HEK293 (cell line): Measurements from ENCODE around the gene RPS24.

Experiments used
- FEZF1 ChIP-seq: fragments of 450-650 bp; formaldehyde crosslinking; IDR thresholded peaks from 2 replicates; pipeline ENCODE4 v1.5.1; 2016; ENCODE audit warnings: missing biosample characterization, missing genetic modification characterization
- GLI4 ChIP-seq: fragments of 450-650 bp; formaldehyde crosslinking; IDR thresholded peaks from 2 replicates; pipeline ENCODE4 v1.5.1; 2016; ENCODE audit warnings: missing biosample characterization, missing genetic modification characterization
- HOXA7 ChIP-seq: sonication (generic); formaldehyde crosslinking; IDR thresholded peaks from 2 replicates; pipeline ENCODE4 v1.8.1; 2022; ENCODE audit warnings: missing genetic modification reagents, borderline replicate concordance
- KLF1 ChIP-seq: fragments of 450-650 bp; formaldehyde crosslinking; IDR thresholded peaks from 2 replicates; pipeline ENCODE4 v1.5.1; 2016; ENCODE audit warnings: missing biosample characterization, missing genetic modification characterization
- RBAK ChIP-seq: fragments of 450-650 bp; formaldehyde crosslinking; IDR thresholded peaks from 2 replicates; pipeline ENCODE4 v1.5.1; 2016; ENCODE audit warnings: missing biosample characterization, missing genetic modification characterization
- REPIN1 ChIP-seq: fragments of 450-650 bp; formaldehyde crosslinking; IDR thresholded peaks from 2 replicates; pipeline ENCODE4 v1.5.1; 2017; ENCODE audit warnings: missing biosample characterization, missing genetic modification characterization, low read depth
- SALL2 ChIP-seq: fragments of 450-650 bp; formaldehyde crosslinking; IDR thresholded peaks from 2 replicates; pipeline ENCODE4 v1.5.0; 2017; ENCODE audit warnings: missing biosample characterization, mild to moderate bottlenecking, missing genetic modification characterization, borderline replicate concordance
- SP2 ChIP-seq: fragments of 450-650 bp; formaldehyde crosslinking; IDR thresholded peaks from 2 replicates; pipeline ENCODE4 v1.5.1; 2016; ENCODE audit warnings: missing biosample characterization, missing genetic modification characterization
- TCF7L2 ChIP-seq: IDR thresholded peaks from 2 replicates; pipeline ENCODE4 v1.6.1; 2011; ENCODE audit warnings: low read depth, mild to moderate bottlenecking, inconsistent platforms, low read length, moderate library complexity, borderline replicate concordance
- ZBTB21 ChIP-seq: fragments of 450-650 bp; formaldehyde crosslinking; IDR thresholded peaks from 2 replicates; pipeline ENCODE4 v1.5.1; 2017; ENCODE audit warnings: missing biosample characterization, missing genetic modification characterization
- ZBTB48 ChIP-seq: fragments of 450-650 bp; formaldehyde crosslinking; IDR thresholded peaks from 2 replicates; pipeline ENCODE4 v1.5.1; 2016; ENCODE audit warnings: missing biosample characterization, missing genetic modification characterization
- ZFP41 ChIP-seq: fragments of 450-650 bp; formaldehyde crosslinking; IDR thresholded peaks from 2 replicates; pipeline ENCODE4 v1.5.1; 2016; ENCODE audit warnings: missing biosample characterization, missing genetic modification characterization, borderline replicate concordance
- ZNF146 ChIP-seq: fragments of 450-650 bp; formaldehyde crosslinking; IDR thresholded peaks from 2 replicates; pipeline ENCODE4 v1.5.1; 2016; ENCODE audit warnings: missing biosample characterization, missing genetic modification characterization
- ZNF223 ChIP-seq: fragments of 450-650 bp; formaldehyde crosslinking; IDR thresholded peaks from 2 replicates; pipeline ENCODE4 v1.5.1; 2016; ENCODE audit warnings: missing biosample characterization, missing genetic modification characterization
- ZNF354C ChIP-seq: fragments of 450-650 bp; formaldehyde crosslinking; IDR thresholded peaks from 2 replicates; pipeline ENCODE4 v1.5.1; 2016; ENCODE audit warnings: missing biosample characterization, missing genetic modification characterization, low read depth, borderline replicate concordance
- ZNF391 ChIP-seq: fragments of 450-650 bp; formaldehyde crosslinking; IDR thresholded peaks from 2 replicates; pipeline ENCODE4 v1.5.1; 2016; ENCODE audit warnings: low read depth, missing biosample characterization, missing genetic modification characterization, borderline replicate concordance
- ZNF394 ChIP-seq: fragments of 450-650 bp; formaldehyde crosslinking; IDR thresholded peaks from 2 replicates; pipeline ENCODE4 v1.5.1; 2016; ENCODE audit warnings: missing biosample characterization, missing genetic modification characterization, mild to moderate bottlenecking, moderate library complexity, borderline replicate concordance
- ZNF426 ChIP-seq: fragments of 450-650 bp; formaldehyde crosslinking; IDR thresholded peaks from 2 replicates; pipeline ENCODE4 v1.5.1; 2017; ENCODE audit warnings: missing biosample characterization, missing genetic modification characterization, mild to moderate bottlenecking, inconsistent platforms, moderate library complexity
- ZNF585B ChIP-seq: fragments of 450-650 bp; formaldehyde crosslinking; IDR thresholded peaks from 2 replicates; pipeline ENCODE4 v1.5.1; 2016; ENCODE audit warnings: missing biosample characterization, missing genetic modification characterization
- ZNF677 ChIP-seq: fragments of 450-650 bp; IDR thresholded peaks from 2 replicates; pipeline ENCODE4 v1.5.0; 2018; ENCODE audit warnings: missing biosample characterization, mild to moderate bottlenecking, missing genetic modification characterization, moderate library complexity
- TF ChIP-seq, protein P1 (sequence below): fragments of 450-650 bp; formaldehyde crosslinking; IDR thresholded peaks from 2 replicates; pipeline ENCODE4; 2016; ENCODE audit warnings: missing biosample characterization, missing genetic modification characterization
- TF ChIP-seq, protein P2 (sequence below): fragments of 450-650 bp; formaldehyde crosslinking; IDR thresholded peaks from 2 replicates; pipeline ENCODE4 v1.5.1; 2017; ENCODE audit warnings: missing biosample characterization, missing genetic modification characterization
- TF ChIP-seq, protein P3 (sequence below): fragments of 450-650 bp; formaldehyde crosslinking; IDR thresholded peaks from 2 replicates; pipeline ENCODE4 v1.5.1; 2016; ENCODE audit warnings: missing biosample characterization, missing genetic modification characterization
- TF ChIP-seq, protein P4 (sequence below): fragments of 450-650 bp; formaldehyde crosslinking; IDR thresholded peaks from 2 replicates; pipeline ENCODE4 v1.5.1; 2016; ENCODE audit warnings: missing biosample characterization, missing genetic modification characterization, borderline replicate concordance
- TF ChIP-seq, protein P5 (sequence below): fragments of 450-650 bp; formaldehyde crosslinking; IDR thresholded peaks from 2 replicates; pipeline ENCODE4 v1.5.1; 2016; ENCODE audit warnings: missing biosample characterization, missing genetic modification characterization
- TF ChIP-seq, protein P6 (sequence below): fragments of 450-650 bp; formaldehyde crosslinking; IDR thresholded peaks from 2 replicates; pipeline ENCODE4 v1.5.1; 2017; ENCODE audit warnings: missing biosample characterization, missing genetic modification characterization

The RPS24 gene

DNA sequence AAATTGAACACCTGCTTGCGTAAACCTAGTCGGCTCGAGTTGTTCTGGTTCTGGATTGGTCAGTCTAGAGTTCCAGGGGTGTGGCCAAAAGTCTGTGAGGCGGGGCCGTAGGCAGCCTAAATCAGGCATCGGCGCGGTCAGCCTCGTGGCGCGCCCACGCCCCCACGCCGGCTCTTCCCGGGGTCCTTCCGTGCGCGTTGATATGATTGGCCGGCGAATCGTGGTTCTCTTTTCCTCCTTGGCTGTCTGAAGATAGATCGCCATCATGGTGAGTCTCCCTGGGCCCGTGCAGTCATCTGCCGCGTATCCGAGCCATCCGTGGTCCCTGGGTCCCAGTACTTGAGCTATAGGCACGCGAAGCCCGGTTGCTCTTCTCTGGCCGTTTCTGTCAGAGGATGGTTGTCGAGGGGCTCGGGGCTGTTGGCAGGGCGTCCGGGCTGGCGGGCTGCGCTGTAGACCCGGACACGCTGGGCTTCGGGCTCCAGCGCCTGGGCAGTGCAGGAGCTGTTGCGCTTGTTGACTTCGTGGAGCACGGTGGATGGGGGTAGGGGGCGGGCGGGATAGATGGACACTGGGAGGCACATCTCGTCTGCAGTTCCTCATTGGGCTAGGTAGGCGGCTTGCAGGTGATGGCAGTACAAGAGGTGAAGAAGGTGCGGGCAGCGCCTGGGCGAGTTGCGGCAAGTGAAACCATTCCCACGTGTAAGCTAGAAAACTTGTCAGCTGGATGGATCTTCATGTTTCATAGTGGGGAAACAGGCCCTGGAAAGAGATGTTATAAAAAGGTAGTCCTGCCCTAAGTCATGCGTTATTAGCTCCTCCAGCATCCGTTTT is at the start of gene RPS24 (continued):
- TF ChIP-seq ZNF354C (tag by site-specific recombination), result no peak
- no peak for TF ChIP-seq ZNF585B (tag by site-specific recombination)
- no peak; the same call in 1 of the 2 replicates for TF ChIP-seq KLF1 (tag by site-specific recombination)
- TF ChIP-seq, protein P1, sequence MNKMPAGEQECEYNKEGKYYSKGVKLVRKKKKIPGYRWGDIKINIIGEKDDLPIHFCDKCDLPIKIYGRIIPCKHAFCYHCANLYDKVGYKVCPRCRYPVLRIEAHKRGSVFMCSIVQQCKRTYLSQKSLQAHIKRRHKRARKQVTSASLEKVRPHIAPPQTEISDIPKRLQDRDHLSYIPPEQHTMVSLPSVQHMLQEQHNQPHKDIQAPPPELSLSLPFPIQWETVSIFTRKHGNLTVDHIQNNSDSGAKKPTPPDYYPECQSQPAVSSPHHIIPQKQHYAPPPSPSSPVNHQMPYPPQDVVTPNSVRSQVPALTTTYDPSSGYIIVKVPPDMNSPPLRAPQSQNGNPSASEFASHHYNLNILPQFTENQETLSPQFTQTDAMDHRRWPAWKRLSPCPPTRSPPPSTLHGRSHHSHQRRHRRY, result no peak
- TF ChIP-seq ZNF391 (tag by site-specific recombination), result peak; percentile 86; the same call in 1 of the 2 replicates
- no peak for TF ChIP-seq ZNF677 (tag by site-specific recombination)
- TF ChIP-seq SP2 (tag by site-specific recombination), result peak; percentile 84
- no peak for TF ChIP-seq FEZF1 (tag by site-specific recombination)
- TF ChIP-seq ZNF394, result peak; percentile 73; the same call in 1 of the 2 replicates
- no peak for TF ChIP-seq HOXA7 (CRISPR knock-in tag)
- TF ChIP-seq RBAK (tag by site-specific recombination), result no peak
- TF ChIP-seq ZBTB21 (tag by site-specific recombination), result no peak
- TF ChIP-seq ZFP41 (tag by site-specific recombination), result no peak
- peak; percentile 87; the same call in 1 of the 2 replicates for TF ChIP-seq GLI4 (tag by site-specific recombination)
- no peak for TF ChIP-seq TCF7L2
- TF ChIP-seq SALL2 (tag by site-specific recombination), result no peak
- TF ChIP-seq, protein P2, sequence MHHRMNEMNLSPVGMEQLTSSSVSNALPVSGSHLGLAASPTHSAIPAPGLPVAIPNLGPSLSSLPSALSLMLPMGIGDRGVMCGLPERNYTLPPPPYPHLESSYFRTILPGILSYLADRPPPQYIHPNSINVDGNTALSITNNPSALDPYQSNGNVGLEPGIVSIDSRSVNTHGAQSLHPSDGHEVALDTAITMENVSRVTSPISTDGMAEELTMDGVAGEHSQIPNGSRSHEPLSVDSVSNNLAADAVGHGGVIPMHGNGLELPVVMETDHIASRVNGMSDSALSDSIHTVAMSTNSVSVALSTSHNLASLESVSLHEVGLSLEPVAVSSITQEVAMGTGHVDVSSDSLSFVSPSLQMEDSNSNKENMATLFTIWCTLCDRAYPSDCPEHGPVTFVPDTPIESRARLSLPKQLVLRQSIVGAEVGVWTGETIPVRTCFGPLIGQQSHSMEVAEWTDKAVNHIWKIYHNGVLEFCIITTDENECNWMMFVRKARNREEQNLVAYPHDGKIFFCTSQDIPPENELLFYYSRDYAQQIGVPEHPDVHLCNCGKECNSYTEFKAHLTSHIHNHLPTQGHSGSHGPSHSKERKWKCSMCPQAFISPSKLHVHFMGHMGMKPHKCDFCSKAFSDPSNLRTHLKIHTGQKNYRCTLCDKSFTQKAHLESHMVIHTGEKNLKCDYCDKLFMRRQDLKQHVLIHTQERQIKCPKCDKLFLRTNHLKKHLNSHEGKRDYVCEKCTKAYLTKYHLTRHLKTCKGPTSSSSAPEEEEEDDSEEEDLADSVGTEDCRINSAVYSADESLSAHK (tag by site-specific recombination), result 0 out of 2 replicates have a peak, but pooled peaks have one; percentile 20
- TF ChIP-seq, protein P3, sequence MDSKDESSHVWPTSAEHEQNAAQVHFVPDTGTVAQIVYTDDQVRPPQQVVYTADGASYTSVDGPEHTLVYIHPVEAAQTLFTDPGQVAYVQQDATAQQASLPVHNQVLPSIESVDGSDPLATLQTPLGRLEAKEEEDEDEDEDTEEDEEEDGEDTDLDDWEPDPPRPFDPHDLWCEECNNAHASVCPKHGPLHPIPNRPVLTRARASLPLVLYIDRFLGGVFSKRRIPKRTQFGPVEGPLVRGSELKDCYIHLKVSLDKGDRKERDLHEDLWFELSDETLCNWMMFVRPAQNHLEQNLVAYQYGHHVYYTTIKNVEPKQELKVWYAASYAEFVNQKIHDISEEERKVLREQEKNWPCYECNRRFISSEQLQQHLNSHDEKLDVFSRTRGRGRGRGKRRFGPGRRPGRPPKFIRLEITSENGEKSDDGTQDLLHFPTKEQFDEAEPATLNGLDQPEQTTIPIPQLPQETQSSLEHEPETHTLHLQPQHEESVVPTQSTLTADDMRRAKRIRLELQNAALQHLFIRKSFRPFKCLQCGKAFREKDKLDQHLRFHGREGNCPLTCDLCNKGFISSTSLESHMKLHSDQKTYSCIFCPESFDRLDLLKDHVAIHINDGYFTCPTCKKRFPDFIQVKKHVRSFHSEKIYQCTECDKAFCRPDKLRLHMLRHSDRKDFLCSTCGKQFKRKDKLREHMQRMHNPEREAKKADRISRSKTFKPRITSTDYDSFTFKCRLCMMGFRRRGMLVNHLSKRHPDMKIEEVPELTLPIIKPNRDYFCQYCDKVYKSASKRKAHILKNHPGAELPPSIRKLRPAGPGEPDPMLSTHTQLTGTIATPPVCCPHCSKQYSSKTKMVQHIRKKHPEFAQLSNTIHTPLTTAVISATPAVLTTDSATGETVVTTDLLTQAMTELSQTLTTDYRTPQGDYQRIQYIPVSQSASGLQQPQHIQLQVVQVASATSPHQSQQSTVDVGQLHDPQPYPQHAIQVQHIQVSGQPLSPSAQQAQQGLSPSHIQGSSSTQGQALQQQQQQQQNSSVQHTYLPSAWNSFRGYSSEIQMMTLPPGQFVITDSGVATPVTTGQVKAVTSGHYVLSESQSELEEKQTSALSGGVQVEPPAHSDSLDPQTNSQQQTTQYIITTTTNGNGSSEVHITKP (tag by site-specific recombination), result no peak
- TF ChIP-seq, protein P4, sequence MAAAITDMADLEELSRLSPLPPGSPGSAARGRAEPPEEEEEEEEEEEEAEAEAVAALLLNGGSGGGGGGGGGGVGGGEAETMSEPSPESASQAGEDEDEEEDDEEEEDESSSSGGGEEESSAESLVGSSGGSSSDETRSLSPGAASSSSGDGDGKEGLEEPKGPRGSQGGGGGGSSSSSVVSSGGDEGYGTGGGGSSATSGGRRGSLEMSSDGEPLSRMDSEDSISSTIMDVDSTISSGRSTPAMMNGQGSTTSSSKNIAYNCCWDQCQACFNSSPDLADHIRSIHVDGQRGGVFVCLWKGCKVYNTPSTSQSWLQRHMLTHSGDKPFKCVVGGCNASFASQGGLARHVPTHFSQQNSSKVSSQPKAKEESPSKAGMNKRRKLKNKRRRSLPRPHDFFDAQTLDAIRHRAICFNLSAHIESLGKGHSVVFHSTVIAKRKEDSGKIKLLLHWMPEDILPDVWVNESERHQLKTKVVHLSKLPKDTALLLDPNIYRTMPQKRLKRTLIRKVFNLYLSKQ (tag by site-specific recombination), result no peak
- no peak; the same call in 1 of the 2 replicates for TF ChIP-seq ZNF146
- TF ChIP-seq ZNF426 (tag by site-specific recombination), result no peak
- TF ChIP-seq, protein P5, sequence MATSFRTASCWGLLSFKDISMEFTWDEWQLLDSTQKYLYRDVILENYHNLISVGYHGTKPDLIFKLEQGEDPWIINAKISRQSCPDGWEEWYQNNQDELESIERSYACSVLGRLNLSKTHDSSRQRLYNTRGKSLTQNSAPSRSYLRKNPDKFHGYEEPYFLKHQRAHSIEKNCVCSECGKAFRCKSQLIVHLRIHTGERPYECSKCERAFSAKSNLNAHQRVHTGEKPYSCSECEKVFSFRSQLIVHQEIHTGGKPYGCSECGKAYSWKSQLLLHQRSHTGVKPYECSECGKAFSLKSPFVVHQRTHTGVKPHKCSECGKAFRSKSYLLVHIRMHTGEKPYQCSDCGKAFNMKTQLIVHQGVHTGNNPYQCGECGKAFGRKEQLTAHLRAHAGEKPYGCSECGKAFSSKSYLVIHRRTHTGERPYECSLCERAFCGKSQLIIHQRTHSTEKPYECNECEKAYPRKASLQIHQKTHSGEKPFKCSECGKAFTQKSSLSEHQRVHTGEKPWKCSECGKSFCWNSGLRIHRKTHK (tag by site-specific recombination), result no peak
- TF ChIP-seq ZNF223 (tag by site-specific recombination), result no peak
- TF ChIP-seq REPIN1 (tag by site-specific recombination), result 0 out of 2 replicates have a peak, but pooled peaks have one; percentile 25
- TF ChIP-seq, protein P6, sequence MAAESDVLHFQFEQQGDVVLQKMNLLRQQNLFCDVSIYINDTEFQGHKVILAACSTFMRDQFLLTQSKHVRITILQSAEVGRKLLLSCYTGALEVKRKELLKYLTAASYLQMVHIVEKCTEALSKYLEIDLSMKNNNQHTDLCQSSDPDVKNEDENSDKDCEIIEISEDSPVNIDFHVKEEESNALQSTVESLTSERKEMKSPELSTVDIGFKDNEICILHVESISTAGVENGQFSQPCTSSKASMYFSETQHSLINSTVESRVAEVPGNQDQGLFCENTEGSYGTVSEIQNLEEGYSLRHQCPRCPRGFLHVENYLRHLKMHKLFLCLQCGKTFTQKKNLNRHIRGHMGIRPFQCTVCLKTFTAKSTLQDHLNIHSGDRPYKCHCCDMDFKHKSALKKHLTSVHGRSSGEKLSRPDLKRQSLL (tag by site-specific recombination), result peak; percentile 65
- TF ChIP-seq ZBTB48, result no peak
